GM20431 (cell line): ENCODE data around the gene PARP1.
"Not testable (repeated sequence)": the region's sequence is repeated elsewhere in the genome, so short reads cannot be mapped to it uniquely, and the experiment has no call there.

Experiments
- in situ Hi-C: fragments of 300-500 bp; cut with MseI, MboI; formaldehyde crosslinking; loops from one replicate; pipeline ENCODE4 v1.15.0; 2020; ENCODE audit warnings: low sequenced_read_pairs; ENCODE audit not compliant: unreplicated experiment

The PARP1 gene

DNA sequence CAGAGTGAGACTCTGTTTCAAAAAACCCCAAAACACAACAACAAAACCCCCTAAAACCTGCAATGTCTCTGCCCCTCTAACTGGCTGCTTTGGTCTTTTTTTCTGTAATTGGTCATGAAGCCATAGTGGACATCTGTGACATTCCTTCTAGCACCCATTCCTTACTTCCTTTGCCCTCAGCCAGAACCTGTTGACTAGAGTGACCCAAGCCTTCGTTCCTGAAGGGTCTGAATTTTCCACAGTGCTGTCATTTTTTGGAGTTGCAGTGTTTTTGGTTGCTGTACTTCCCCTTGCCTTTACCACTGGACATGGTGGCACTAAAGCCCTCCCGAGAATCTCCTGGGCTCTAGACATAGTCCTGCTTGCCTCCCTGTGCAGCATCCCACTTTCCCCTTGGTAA lies 50.5 kb downstream of the PARP1 start:
- in situ Hi-C loops: no loop called here

- in situ Hi-C loops: no loop called here
Observed at GRCh38 chr1:226355669-226356551, 52.0 kb downstream of the PARP1 start.

GRCh38 chr1:226355016-226355415 lies 52.9 kb downstream of the PARP1 start:
- in situ Hi-C loops: no loop called here

- in situ Hi-C loops: no loop called here
Observed at GRCh38 chr1:226353698-226354525, 54.0 kb downstream of the PARP1 start.

GRCh38 chr1:226351709-226352108 lies 56.2 kb downstream of the PARP1 start:
- in situ Hi-C loops: no loop called here

GRCh38 chr1:226350519-226350865 lies 57.4 kb downstream of the PARP1 start:
- in situ Hi-C loops: no loop called here

DNA sequence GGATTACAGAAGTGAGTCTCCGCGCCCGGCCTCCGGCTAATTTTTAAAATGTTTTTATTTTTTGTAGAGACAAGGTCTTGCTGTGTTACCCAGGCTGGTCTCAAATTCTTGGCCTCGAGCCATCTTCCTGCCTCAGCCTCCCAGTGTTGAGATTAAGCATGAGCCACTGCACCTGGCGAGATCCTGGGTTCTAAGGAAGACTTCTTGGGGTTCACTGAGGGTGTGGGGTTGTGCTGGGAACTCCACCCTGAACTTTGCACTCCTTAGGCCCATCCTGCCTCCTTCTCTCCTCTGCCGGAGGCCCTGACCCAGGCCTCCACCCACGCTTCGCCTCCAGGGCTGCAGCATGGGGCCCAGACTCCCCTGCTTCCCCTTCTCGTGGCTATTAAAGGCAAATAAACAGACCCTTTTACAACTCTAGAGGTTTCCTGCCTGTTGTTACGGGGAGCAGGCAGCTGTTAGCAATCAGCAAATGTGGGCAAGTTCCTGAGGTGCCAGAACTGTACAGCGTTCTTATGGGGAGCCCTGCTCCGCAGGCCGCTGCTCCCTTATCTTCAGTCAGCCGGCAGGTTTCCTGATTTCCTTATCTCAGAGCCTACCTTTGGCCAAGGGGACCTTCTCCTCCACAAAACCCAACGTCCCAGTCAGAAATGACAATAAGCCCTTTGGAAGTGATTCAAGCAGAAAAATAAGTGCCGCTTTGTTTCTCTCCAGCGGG lies 57.9 kb downstream of the PARP1 start:
- in situ Hi-C loops: no loop called here

GRCh38 chr1:226349081-226349480 lies 58.8 kb downstream of the PARP1 start:
- in situ Hi-C loops: no loop called here

GRCh38 chr1:226344441-226345259 lies 63.2 kb downstream of the PARP1 start:
- in situ Hi-C loops: no loop called here

- in situ Hi-C loops: no loop called here
Observed at GRCh38 chr1:226342656-226343055, 65.2 kb downstream of the PARP1 start.

- in situ Hi-C loops: not testable (repeated sequence)
Observed at GRCh38 chr1:226340111-226340510, 67.8 kb downstream of the PARP1 start.

DNA sequence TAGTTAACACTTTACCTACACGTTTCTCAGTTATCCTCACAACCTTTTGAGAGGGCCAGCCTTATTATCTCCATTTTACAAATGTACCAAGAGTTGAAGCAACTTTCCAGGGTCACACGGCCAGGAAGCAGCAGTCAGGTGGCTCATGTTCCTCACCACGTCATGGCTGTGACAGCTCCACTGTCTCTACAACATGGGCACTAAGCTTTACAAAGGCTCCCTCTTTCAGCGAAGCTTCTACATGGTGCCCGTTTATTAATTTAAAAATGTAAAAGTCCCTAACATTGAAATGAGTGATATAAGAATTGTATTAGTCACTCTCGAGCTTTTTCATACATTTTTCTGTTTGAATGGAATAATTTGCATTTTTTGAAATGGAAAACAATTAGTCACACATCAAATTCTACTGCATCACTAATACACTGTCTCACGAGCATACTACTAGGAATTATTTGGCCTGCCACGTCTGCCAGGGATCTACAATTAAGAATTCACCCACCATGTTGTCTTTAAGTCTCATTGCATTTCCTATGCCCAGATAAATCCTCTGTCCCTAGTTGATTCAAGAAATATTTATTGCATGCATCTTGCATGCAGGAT lies 70.5 kb downstream of the PARP1 start:
- in situ Hi-C loops: no loop called here

GRCh38 chr1:226335661-226336060 lies 72.2 kb downstream of the PARP1 start:
- in situ Hi-C loops: no loop called here

DNA sequence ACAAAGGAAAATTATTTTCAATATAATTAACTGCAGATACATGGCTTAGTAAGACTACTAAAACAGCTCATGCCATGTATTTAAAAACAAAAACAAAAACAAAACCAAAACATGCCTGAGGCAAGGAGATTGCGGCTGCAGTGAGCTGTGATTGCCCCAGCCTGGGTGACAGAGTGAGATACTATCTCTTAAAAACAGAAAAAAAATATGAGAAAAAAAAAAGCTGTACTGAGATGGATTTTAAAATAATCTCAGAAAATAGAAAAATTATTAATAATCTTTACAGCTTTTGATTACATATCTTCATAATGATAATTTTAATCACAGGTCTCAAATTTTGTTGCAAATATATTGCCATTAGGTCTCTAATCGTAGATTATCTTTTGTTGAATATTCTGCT lies 74.9 kb downstream of the PARP1 start:
- in situ Hi-C loops: no loop called here

GRCh38 chr1:226329237-226329636 lies 78.7 kb downstream of the PARP1 start:
- in situ Hi-C loops: no loop called here

DNA sequence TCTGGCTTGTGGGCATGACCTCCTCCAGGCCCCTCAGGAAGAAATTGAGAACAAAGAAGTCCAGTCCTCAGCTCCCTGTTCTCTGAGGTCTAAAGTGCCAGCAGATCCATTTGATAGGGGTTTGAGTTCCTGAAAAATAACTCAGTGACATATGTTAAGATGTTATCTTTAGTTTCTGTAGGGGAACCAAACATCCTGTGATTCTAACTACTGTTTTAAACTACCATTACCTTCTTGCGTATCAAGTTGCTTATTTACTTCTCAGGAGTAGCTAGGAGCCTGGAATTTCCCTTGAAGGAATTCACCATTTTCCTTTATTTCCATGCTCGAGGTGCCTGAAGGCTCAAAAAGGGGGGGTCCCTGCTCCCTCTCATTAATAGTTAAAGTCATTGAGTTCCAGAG lies 80.1 kb downstream of the PARP1 start:
- in situ Hi-C loops: no loop called here

DNA sequence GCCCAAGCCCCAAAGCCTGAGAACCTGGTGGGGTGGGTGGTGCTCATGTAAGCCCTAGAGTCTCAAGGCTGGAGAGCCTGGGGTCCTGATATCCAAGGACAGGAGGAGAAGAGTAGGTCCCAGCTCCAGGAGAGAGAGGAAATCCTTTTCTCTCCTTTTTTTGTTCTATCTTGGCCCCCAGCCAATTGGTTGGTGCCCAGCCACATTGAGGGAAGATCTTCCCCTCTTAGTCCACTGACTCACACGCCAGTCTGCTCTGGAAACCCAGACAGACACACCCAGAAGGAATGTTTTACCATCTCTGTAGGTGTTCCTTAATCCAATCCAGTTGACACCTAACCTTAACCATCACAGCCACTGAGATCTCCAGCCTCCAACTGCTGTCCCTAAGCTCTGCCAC lies 82.7 kb downstream of the PARP1 start:
- in situ Hi-C loops: no loop called here

DNA sequence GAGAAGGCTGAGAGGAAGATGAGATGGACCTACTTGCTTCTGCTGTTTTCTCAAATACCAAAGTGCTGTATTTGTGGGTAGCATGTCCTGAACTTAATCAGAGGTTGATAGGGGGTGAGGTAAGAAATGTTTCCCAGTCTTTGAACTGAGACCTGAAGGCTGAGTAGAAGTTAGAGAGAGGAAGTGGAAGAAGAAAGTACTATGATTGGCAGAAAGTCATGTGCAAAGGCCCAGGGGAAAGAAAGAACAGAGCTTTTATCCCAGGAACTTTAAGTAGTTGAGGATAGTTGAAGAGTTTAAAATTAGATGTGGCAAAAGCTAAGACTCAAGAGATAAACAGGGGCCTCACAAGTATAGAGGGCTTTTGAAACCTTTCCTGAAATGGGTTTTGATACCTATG lies 83.4 kb downstream of the PARP1 start:
- in situ Hi-C loops: no loop called here

GRCh38 chr1:226322986-226323385 lies 84.9 kb downstream of the PARP1 start:
- in situ Hi-C loops: no loop called here
